DMS79 treated with DMSO at 0.1 percent for 48 hours (cell line): ENCODE data around the gene STAT5B.
"Not testable (repeated sequence)": the region's sequence is repeated elsewhere in the genome, so short reads cannot be mapped to it uniquely, and the experiment has no call there.

Source experiments
- DNase-seq: peaks from one replicate; lab custom pipeline; 2025; lab: John Stamatoyannopoulos, UW

The STAT5B gene

DNA sequence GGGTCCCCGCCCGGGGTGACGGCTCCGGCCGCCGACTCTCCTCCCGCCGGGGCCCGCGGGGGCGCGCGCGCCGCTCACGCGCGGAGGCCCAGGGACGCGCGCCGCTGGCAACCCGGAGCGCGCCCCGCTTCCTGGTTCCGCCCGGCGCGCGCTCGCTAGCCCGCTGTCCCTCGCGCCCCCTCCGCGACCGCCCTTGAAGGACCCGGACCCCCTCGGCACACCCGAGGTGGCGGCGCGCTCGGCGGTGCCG is at the start of gene STAT5B:
STAT5B (minus strand) TSS at position 33 of the 250 bp plus-strand sequence. CDS start 44,264 bp downstream, outside the sequence.
- DNase-seq = peak; percentile 42

GRCh38 chr17:42325026-42325425 is 48.8 kb upstream of the STAT5B start:
- no peak for DNase-seq

- DNase-seq = no peak
Observed at GRCh38 chr17:42323268-42323773, 47.1 kb upstream of the STAT5B start.

GRCh38 chr17:42322382-42323267 is 46.4 kb upstream of the STAT5B start:
- peak; percentile 88 for DNase-seq

GRCh38 chr17:42321555-42321954 is 45.4 kb upstream of the STAT5B start:
- no peak for DNase-seq

- DNase-seq = not testable (repeated sequence)
Observed at GRCh38 chr17:42317967-42318366, 41.8 kb upstream of the STAT5B start.

DNA sequence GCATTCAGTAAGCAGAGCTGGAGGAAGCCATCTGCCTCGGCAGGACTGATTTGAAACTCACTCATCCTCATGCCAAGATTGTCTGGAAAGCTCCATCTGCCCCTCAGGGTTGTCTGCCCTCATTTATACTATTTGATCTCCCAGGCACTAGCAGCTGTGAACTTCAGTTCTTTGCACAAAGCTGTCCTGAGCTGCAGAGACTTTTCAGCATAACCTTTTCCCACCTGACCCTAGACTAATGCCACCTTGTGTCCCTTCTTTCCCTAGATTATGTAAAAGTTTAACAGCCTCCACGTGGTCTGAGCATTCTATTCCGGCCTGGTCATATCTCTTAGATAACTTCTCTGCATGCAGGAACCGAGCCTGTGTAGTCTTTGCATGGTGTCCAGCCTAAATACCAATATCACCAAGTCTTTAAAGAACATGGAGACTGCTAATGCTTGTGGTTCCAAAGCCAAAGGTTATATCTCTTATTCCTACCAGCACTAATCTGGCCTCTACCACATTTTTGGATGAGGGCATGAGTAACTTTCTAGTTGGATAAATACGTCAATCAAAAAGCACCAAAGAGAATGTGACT is 41.2 kb upstream of the STAT5B start:
- DNase-seq = no peak

DNA sequence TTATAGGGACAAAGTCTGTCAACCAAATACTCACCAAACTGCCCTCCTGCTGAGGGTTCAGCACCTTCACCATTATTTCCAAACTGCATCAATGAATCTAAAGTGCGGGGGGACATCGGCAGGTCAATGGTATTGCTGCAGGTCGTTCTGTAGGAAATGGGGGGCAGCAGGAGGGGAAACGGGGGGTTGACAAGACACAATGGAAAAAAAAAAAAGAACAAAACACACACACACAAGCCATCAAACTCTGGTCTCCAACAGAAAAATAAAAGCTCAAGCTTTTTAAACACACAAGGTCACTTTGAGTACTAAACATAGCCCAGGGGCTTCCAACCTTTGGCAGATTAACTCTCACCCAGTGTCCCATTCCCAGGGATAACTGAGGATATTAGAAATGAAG is 40.6 kb upstream of the STAT5B start:
- DNase-seq = no peak

- DNase-seq = no peak
Observed at GRCh38 chr17:42315402-42316156, 39.4 kb upstream of the STAT5B start.

GRCh38 chr17:42313773-42314566 is 37.8 kb upstream of the STAT5B start:
- no peak for DNase-seq

DNA sequence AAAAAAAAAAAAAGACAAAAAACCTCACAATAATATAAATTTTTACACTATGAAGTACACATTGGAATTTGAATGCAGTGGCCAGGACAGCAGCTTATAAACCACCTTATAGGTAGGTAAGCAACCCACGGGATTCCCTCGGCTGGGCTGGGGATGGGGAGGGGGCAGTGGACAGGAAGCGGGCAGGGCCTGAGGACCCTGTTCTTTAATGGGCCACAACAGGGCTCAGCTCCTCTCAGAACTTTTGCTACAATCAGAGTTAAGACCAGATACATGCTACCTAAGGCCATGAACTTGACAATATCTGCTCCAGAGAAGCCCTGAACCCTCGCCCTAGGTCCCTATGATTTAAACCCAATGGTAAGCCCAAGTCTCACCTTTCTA is 37.2 kb upstream of the STAT5B start:
- no peak for DNase-seq

DNA sequence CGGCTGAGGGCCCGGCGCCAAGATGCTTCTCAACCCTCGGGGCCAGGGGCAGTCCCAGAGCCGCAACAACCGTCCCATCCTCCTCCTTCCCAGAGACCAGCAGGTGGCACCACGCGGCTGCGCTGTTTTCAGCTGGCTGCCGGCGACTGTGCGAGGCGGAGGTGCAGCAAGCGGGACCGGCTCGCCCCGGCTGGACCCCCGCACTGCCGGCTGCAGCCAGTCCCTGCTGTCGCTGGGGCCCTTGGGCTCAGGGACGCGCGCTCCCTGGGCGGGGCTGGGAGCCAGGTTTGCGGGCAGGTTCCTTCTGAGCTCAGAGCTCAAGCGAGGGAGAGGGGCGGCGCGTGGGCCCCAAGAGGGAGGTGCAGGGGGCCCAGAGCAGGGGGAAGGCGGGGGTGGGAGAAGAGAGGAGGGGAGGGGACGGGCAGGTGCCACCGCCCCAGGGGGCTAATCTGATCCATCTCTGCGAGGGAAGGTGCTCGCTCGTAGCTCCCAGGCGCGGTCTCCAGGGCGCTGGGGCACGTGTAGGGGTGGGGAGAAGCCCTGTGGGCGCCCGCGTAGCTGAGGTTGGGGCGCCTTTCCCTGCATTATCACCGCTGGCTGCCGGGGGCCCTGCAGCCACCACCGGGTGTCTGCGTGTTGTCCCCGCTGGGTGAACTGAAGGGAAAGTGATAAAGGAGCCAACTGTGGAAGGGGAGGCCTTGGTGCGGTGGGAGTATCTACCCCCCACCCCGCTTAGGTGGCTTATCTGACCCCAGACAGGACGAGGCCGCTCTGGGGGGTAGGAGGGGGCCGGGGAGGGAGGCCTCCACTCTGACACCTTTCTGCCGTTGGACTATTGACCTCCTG is 36.3 kb upstream of the STAT5B start:
- peak; percentile 88 for DNase-seq

- no peak for DNase-seq
Observed at GRCh38 chr17:42312035-42312284, 35.8 kb upstream of the STAT5B start.

DNA sequence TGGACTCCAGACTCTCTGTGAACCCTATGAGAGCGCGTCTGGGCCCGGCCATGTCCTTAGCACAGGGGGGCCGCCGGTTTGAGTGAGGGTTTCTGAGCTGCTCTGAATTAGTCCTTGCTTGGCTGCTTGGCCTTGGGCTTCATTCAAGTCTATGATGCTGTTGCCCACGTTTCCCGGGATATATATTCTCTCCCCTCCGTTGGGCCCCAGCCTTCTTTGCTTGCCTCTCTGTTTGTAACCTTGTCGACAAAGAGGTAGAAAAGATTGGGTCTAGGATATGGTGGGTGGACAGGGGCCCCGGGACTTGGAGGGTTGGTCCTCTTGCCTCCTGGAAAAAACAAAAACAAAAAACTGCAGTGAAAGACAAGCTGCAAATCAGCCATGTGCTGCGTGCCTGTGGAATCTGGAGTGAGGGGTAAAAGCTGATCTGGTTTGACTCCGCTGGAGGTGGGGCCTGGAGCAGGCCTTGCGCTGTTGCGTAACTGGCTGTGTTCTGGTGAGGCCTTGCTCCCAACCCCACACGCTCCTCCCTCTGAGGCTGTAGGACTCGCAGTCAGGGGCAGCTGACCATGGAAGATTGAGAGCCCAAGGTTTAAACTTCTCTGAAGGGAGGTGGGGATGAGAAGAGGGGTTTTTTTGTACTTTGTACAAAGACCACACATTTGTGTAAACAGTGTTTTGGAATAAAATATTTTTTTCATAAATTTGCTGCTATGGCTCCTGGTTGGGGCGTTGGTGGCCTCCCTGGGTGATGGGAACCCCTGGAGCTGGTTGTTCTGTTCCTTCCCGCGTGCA is 35.2 kb upstream of the STAT5B start:
- DNase-seq = peak; percentile 52

DNA sequence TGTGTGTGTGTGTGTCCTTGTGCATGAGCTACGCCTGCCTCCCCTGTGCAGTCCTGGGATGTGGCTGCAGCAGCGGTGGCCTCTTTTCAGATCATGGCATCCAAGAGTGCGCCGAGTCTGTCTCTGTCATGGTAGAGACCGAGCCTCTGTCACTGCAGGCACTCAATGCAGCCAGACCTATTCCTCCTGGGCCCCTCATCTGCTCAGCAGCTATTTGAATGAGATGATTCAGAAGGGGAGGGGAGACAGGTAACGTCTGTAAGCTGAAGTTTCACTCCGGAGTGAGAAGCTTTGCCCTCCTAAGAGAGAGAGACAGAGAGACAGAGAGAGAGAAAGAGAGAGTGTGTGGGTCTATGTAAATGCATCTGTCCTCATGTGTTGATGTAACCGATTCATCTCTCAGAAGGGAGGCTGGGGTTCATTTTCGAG is 34.6 kb upstream of the STAT5B start:
- DNase-seq = no peak

GRCh38 chr17:42309986-42310786 is 34.0 kb upstream of the STAT5B start:
- no peak for DNase-seq

GRCh38 chr17:42309142-42309541 is 33.0 kb upstream of the STAT5B start:
- DNase-seq = no peak

DNA sequence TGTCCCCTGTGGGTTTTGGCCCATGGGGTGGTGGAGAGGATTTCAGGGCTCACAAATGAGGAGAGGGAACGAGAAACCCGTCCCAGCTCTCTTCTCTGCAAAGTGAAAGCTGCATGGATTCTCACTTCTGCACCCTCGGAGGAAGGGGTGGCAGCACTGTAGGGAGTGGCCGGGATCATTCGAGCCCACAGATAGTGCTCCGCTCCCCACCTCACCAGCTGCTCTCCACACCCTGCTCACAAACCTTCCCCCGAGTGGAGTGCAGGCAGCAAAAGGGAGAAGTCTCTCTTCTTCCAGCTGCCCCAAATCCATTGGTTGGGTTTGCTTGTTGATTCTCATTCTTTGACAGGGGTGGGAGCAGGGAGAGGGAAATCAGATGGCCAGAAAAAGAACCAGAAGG is 32.3 kb upstream of the STAT5B start:
- DNase-seq = no peak

GRCh38 chr17:42307362-42307927 is 31.3 kb upstream of the STAT5B start:
- DNase-seq = no peak

DNA sequence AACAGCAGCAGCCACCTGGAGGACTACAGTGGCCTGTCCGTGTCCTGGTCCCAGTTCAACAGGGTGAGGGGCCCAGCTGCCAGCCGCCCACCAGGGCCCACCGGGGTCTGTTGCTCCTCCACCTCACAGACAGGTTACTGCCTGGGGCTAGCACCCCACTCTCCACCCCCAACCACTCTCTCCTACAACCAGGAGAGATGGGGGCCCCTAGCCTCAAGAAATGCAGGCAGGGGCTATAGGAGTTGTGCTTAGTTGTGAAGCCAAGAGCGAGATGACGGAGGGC is 30.1 kb upstream of the STAT5B start:
- no peak for DNase-seq
